Vagina (tissue), 2 donors: ENCODE results near the gene IL32.

Source experiments
- POLR2A ChIP-seq, 2 donors: fragments of 450-650 bp; IDR thresholded peaks; one replicate each; pipeline ENCODE4 v1.6.1; 2017; ENCODE audit warnings: antibody characterized with exemption in 2 of 2, mild to moderate bottlenecking in 2 of 2, moderate library complexity in 2 of 2
- POLR2AphosphoS5 ChIP-seq, 2 donors: sonication (generic); formaldehyde crosslinking; IDR thresholded peaks; one replicate each; pipeline ENCODE4 v1.9.0; 2017; ENCODE audit warnings: antibody characterized with exemption in 2 of 2, mild to moderate bottlenecking in 2 of 2, low read depth in 1 of 2; ENCODE audit not compliant: insufficient read depth in 1 of 2
- TF ChIP-seq, protein P1 (sequence below), 3 experiments: fragments of 450-650 bp in 2 of 3; fragments of 200-600 bp in 1 of 3; sonication (generic) in 1 of 3; IDR thresholded peaks; one replicate each; pipeline ENCODE4 v1.5.1; 2017 to 2019; ENCODE audit warnings: antibody characterized with exemption in 3 of 3, mild to moderate bottlenecking in 2 of 3, moderate library complexity in 2 of 3

DNA sequence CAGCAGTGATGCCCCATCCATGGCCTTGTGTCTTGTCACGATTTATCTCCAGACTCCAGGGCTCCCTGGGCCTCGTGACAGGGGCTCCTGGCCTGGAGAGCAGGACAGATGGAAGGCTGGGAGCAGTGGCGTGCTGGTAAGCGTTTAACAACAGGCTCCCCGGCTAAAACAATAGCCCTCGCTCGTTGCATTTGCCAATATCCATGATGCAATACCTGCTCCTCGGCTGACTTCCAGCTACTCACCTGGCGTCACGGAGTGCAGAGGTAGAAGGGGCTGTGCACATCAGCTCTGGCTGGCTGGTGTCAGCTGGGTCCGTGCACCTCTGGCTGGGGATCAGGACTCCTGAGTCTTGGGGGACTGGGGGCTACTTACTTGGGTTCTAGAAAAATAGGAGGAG lies 27.2 kb upstream of the IL32 start:
- TF ChIP-seq, protein P1, sequence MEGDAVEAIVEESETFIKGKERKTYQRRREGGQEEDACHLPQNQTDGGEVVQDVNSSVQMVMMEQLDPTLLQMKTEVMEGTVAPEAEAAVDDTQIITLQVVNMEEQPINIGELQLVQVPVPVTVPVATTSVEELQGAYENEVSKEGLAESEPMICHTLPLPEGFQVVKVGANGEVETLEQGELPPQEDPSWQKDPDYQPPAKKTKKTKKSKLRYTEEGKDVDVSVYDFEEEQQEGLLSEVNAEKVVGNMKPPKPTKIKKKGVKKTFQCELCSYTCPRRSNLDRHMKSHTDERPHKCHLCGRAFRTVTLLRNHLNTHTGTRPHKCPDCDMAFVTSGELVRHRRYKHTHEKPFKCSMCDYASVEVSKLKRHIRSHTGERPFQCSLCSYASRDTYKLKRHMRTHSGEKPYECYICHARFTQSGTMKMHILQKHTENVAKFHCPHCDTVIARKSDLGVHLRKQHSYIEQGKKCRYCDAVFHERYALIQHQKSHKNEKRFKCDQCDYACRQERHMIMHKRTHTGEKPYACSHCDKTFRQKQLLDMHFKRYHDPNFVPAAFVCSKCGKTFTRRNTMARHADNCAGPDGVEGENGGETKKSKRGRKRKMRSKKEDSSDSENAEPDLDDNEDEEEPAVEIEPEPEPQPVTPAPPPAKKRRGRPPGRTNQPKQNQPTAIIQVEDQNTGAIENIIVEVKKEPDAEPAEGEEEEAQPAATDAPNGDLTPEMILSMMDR (IDR thresholded peaks at IDR 0.05), result no peak
- TF ChIP-seq POLR2AphosphoS5 (IDR thresholded peaks at IDR 0.05; ENCODE audit: insufficient read depth in 1 of 2, low read depth in 1 of 2), result no peak
- no peak for TF ChIP-seq POLR2A (IDR thresholded peaks at IDR 0.05)
